Cerebellar nuclear complex (tissue), 1 donor: ENCODE data around the gene EPM2A.
A peak's percentile ranks its signal among the peaks of the same experiment; 100 is the strongest.
"Not testable (repeated sequence)": the region's sequence is repeated elsewhere in the genome, so short reads cannot be mapped to it uniquely, and the experiment has no call there.

Experiments used
- DNase-seq, 2 experiments: peaks; one replicate each; lab custom pipeline; 2025; lab: John Stamatoyannopoulos, UW

Gene EPM2A

GRCh38 chr6:145735356-145736165, at the start of gene EPM2A:
Gene EPM2A (minus strand): TSS chr6:145735520. CDS start chr6:145735498, 22 bp downstream.
- no peak for DNase-seq

DNA sequence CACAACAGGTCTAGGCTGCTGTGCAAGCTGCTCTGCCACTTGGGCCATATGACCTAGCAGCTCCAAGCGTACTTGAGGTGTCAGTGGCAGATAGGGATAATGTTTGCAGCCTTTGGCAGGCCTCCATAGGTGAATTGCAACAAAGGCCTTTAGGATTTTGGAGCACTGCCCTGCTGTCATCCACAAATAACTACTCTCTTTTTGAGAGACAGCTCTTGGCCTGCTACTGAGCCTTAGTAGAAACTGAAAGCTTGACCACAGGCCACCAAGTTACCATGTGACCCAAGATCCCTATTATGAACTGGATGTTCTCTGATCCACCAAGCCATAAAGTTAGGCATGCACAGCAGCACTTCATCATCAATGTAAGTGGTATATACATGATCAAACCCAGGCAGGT, 49.4 kb upstream of the EPM2A start:
- no peak for DNase-seq

DNA sequence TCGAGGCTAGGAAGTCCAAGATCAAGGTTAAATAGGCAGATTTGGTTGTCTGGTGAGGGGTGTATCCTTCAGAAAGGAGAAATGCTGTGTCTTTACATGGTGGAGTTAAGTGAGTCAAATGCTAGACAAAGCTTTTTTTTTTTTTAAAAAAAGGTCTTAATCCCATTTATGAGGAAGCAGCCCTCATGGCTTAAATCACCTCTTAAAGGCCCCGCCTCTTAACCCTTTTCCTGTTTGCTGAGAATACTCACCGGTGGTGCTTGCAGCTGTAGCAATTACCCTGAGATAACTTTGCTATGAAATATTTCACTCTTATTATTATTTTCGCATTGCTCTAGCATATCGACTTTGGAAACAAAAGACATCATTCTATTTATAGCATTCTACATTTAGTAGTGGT, 48.5 kb upstream of the EPM2A start:
- no peak for DNase-seq

DNA sequence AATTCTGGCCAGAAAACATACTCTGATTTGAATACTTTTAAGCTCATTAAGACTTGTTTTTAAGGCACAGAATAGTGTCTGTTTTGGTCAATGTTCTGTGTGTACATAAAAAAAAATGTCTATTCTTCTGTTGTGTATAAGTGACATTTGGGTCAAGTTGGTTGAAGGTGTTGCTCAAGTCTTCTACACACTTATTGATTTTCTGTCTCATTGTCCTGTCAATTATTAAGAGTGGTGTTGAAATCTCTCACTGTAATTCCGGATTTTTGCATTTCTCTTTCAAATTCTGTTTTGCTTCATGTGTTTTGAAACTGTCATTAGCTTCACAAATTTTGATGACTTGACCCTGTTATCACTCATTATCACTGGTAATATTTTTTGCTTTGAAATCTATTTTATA, 37.5 kb upstream of the EPM2A start:
- no peak for DNase-seq

DNA sequence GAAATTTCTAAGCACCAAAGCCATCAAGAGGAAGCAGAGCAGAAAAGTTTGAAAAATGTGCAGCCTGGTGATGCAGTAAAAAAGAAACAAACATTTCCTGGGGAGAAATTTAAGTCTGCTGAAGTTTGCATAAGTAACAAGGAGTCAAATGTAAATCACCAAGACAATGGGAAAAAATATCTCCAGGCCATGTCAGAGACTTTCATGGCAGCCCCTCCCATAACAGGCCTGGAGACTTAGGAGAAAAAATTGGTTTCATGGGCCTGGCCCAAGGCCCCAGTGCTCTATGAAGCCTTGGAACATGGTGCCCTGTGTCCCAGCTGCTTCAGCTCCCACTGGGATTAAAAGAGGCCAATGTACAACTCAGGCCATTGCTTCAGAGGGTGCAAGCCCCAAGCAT, 30.1 kb upstream of the EPM2A start:
- DNase-seq: no peak

DNA sequence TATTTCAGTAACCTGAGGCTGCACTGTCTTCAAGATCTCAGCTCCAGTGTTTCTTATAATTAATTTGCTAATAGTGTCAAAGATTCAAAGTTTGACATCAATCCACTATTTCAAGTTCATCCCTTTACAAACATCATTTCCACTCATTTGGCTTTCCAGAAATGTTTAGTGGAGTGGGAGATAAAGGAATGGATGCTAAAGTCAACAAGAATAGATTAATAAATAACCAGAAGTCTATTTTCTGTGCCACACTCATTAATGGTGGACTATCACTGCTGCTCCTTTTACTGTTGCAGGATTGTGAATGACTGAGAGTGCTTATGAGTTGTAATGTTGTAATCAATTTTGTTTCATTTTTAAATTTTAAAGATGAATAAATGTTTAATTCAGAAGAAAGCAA, 28.4 kb upstream of the EPM2A start:
- DNase-seq: no peak

DNA sequence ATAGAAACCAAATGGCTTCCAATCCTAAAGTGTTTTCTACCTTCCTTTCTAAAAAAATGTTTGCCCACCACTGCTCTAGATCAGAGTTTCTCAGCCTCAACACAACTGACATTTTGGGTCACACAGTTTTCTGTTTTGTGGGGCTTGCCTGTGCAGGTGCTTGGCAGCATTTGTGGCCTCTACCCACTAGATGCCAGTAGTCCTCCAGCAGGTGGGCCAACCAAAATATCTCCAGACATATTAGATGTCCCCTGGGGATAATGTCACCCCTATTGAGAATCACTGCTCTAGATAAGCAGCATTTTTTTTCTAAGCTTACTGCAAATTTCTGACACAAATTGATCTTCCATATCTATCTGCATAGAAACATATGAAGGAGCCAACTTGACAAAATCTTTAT, 26.3 kb upstream of the EPM2A start:
- DNase-seq: no peak

DNA sequence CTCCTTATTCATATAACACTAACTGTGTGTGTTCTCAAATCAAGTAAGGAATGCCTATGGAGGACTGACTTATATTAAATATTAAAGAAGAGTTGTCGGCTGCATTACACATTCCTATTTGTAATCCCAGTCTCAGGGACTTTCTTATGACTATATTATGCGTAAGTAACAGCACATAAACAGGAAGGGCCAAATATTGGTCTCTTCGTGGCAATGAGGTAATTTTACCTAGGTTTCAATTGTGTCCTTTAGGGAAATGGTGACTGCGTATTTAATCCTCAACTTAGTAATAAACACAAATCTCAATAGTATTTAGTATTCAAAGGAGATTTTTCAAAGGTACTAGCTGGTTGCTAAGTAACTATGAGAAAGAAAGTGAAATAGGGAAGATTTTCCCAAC, 22.8 kb upstream of the EPM2A start:
- DNase-seq: no peak

DNA sequence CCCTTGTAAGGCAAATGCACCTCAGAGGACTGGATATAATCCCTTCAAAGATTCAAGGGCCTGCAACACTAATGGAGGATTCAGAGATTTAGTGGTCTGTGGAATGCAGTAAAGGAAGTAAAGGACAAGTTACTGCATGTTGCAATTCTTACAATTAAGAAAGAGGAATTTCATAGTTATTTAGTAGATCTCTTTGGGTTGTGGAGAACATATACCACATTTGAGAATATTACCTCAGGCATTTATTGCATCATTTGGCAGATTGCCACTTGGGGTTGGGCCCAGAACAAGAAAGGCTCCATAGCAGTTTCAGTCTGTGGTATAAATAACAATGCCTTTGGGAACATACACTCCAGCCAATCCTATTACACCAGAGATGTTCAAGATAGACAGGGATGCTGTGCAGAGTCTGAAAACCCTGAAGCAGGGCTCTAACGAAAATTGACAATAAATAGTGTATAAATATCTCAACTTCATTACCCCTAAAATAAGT, 20.9 kb upstream of the EPM2A start:
- no peak for DNase-seq

GRCh38 chr6:145755682-145756081, 20.4 kb upstream of the EPM2A start:
- DNase-seq: no peak

GRCh38 chr6:145752638-145753037, 17.3 kb upstream of the EPM2A start:
- DNase-seq: no peak

- DNase-seq: no peak
Measured at GRCh38 chr6:145749632-145750031, 14.3 kb upstream of the EPM2A start.

DNA sequence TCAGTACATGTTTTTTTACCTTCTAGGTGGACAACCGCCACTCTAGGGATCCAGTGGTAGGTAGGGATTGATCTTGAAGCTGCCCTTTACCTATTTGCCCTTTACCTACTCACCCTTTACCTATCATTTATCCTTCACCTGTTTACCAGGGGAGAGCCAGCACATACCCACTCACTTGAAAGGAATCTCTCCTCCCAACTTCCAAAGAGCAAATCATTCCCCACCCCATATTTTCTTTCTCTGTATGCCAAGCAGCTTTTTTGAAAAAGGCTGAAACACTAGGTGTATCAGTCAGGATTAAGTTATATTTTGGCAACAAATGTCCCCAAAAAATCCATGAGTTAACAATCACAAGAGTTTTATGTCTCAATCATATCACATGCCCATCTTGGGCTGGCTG, 10.5 kb upstream of the EPM2A start:
- DNase-seq: no peak

- no peak for DNase-seq
Measured at GRCh38 chr6:145744619-145745018, 9.3 kb upstream of the EPM2A start.

GRCh38 chr6:145743332-145743731, 8.0 kb upstream of the EPM2A start:
- DNase-seq: no peak

GRCh38 chr6:145742472-145742871, 7.2 kb upstream of the EPM2A start:
- DNase-seq: not testable (repeated sequence)

DNA sequence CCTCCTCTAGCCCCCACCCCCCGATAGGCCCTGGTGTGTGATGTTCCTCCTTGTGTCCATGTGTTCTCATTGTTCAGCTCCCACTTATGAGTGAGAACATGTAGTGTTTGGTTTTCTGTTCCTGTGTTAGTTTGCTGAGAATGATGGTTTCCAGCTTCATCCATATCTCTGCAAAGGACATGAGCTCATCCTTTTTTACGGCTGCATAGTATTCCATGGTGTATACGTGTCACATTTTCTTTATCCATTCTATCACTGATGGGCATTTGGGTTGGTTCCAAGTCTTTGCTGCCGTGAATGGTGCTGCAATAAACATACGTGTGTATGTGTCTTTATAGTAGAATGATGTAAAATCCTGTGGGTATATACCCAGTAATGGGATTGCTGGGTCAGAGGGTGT, 4.4 kb upstream of the EPM2A start:
- not testable (repeated sequence) for DNase-seq

DNA sequence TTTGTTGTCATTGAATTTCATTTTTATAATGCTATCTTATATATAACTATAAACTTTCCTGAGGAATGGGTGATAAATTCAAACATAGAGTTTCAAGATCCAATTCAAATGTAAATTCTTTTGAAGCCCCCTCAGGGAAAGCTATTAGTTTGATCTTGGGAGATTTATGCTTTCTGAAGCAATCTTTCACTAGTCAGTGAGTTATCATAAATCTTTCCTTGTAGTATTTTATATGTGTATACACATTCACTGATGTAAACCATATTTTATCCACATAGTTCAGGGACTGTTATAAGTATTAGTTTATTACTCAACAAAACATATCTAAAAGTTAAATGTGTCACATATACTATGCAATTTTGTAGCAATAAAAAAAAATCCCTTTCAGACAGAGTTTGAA, 2.9 kb upstream of the EPM2A start:
- no peak for DNase-seq

DNA sequence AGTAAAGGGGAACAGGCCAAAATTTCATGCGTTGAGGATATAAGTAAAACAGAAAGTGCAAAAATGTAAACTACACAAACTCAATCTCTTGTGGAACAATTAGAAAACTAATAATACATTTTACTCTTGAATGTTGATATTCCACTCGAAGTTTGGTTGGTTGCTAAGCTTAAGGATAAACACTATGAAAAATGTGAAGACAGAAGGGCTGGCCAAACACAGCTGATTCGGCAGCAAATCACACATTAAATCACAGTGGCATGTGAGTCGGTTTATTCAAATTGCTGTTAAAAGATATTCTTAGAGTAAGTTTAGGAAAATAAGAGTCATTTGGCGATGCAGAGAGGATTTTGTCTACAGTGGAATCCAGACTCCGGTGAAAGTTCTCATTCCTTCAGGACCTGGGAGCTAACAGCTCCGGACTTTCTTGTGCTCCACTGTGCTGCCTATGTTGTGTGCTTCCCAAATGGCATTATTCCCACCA, 1.4 kb upstream of the EPM2A start:
- DNase-seq: no peak

- DNase-seq: peak in 1 of 2 experiments; percentile 21
Measured at GRCh38 chr6:145734486-145735355, 599 bp downstream of the EPM2A start.

DNA sequence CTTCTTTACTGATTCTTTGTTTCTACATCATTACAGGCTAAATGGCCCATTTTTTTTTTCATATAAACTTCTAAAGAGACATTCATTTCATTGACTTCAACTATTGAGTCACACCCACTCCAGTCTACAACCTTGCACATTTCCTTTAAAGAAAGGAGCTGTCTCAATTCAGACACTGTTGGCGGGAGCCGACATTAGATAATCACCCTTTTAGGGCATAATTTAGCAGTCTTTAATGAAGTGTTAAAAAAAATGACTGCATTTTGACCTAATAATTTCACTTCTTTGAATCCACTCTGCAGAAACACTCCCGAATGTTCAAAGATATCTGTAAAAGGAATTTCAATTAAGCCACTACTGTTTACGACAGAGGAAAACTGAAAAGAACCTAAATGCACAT, 1.5 kb downstream of the EPM2A start:
- no peak for DNase-seq

GRCh38 chr6:145733207-145733606, 2.1 kb downstream of the EPM2A start:
- DNase-seq: no peak

DNA sequence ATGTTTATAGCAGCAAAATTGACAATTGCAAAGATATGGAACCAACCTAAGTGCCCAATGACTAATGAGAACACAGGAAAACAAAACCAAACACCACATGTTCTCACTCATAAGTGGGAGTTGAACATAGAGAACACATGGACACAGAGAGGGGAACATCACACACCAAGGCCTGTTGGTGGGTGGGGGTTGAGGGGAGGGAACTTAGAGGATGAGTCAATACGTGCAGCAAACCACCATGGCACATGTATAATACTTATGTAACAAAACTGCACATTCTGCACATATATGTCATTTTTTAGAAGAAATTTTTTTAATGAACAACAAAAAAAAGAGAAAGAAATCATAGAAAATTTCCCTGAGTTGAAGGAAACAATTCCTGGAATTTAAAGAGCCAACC, 3.9 kb downstream of the EPM2A start:
- no peak for DNase-seq
